WTC11 (cell line): ENCODE data around the gene CDH13. TPM values are rescaled to one million over a fixed set of nuclear protein-coding genes. Genes with fewer than 3 reads are reported as not detected.

Source experiments
- ATAC-seq: fragments of 200-7000 bp; cut with Tn5 transposase; 2 replicates; pipeline ENCODE4 v1.10.0; 2021; ENCODE audit warnings: mild to moderate bottlenecking, moderate library complexity
- CTCF ChIA-PET: fragments of 300-600 bp; sonication (Branson Sonifier 250); formaldehyde crosslinking; loops from one replicate; lab custom pipeline; 2021; ENCODE audit warnings: antibody characterized with exemption; lab: Charles Lee
- POLR2A ChIA-PET: fragments of 350-600 bp; sonication (Branson Sonifier 250); formaldehyde crosslinking; loops from one replicate; lab custom pipeline; 2021; ENCODE audit warnings: antibody characterized with exemption; lab: Charles Lee
- DNase-seq: peaks from one replicate; pipeline ENCODE4 v3.0.0; 2021; ENCODE audit warnings: low spot score
- H3K27ac Mint-ChIP-seq: 2 replicates; pipeline ENCODE4 v1.8.0; 2021; ENCODE audit warnings: mixed read lengths
- H3K27me3 Mint-ChIP-seq: 2 replicates; pipeline ENCODE4 v1.8.0; 2021; ENCODE audit warnings: low read depth, mild to moderate bottlenecking, moderate library complexity, mixed read lengths
- H3K36me3 Mint-ChIP-seq: 2 replicates; pipeline ENCODE4 v1.8.0; 2021; ENCODE audit warnings: mixed read lengths
- H3K4me1 Mint-ChIP-seq: 2 replicates; pipeline ENCODE4 v1.8.0; 2022; ENCODE audit warnings: mixed read lengths
- H3K4me3 Mint-ChIP-seq: 2 replicates; pipeline ENCODE4 v1.8.0; 2021; ENCODE audit warnings: mild to moderate bottlenecking, moderate library complexity, mixed read lengths
- H3K9me3 Mint-ChIP-seq: 2 replicates; pipeline ENCODE4 v1.8.0; 2021; ENCODE audit warnings: mixed read lengths
- ATF1 ChIP-seq: sonication (generic); formaldehyde crosslinking; IDR thresholded peaks from 2 replicates; pipeline ENCODE4 v1.8.1; 2023; ENCODE audit warnings: mild to moderate bottlenecking, moderate library complexity, missing genetic modification reagents
- CREB1 ChIP-seq: sonication (generic); formaldehyde crosslinking; IDR thresholded peaks from 2 replicates; pipeline ENCODE4 v1.8.0; 2023; ENCODE audit warnings: mild to moderate bottlenecking, missing genetic modification reagents
- CREM ChIP-seq: sonication (generic); formaldehyde crosslinking; IDR thresholded peaks from 2 replicates; pipeline ENCODE4 v1.8.1; 2022; ENCODE audit warnings: mild to moderate bottlenecking, missing genetic modification reagents, moderate library complexity
- ELF4 ChIP-seq: sonication (generic); formaldehyde crosslinking; IDR thresholded peaks from 2 replicates; pipeline ENCODE4 v1.8.1; 2022; ENCODE audit warnings: low read depth, mild to moderate bottlenecking, moderate library complexity, missing genetic modification reagents
- GABPB1 ChIP-seq: sonication (generic); formaldehyde crosslinking; IDR thresholded peaks from 2 replicates; pipeline ENCODE4 v1.8.1; 2023; ENCODE audit warnings: mild to moderate bottlenecking, missing genetic modification reagents
- JUN ChIP-seq: sonication (generic); formaldehyde crosslinking; IDR thresholded peaks from 2 replicates; pipeline ENCODE4 v1.8.0; 2023; ENCODE audit warnings: mild to moderate bottlenecking, missing genetic modification reagents
- NFATC4 ChIP-seq: fragments of 250-450 bp; sonication (Bioruptor Pico); IDR thresholded peaks from 2 replicates; pipeline ENCODE4 v1.9.0; 2021; ENCODE audit warnings: mild to moderate bottlenecking
- NR3C1 ChIP-seq: sonication (generic); formaldehyde crosslinking; conservative IDR thresholded peaks from 2 replicates; pipeline ENCODE4 v1.8.1; 2023; ENCODE audit warnings: low read depth, mild to moderate bottlenecking, missing genetic modification reagents
- OVOL2 ChIP-seq: fragments of 250-450 bp; sonication (Bioruptor Pico); IDR thresholded peaks from 2 replicates; pipeline ENCODE4 v1.9.0; 2021; ENCODE audit warnings: mild to moderate bottlenecking, borderline replicate concordance
- ZBTB21 ChIP-seq: sonication (generic); formaldehyde crosslinking; IDR thresholded peaks from 2 replicates; pipeline ENCODE4 v1.8.1; 2023; ENCODE audit warnings: mild to moderate bottlenecking, missing genetic modification reagents, borderline replicate concordance
- ZNF121 ChIP-seq: sonication (generic); formaldehyde crosslinking; IDR thresholded peaks from 2 replicates; pipeline ENCODE4 v1.8.0; 2023; ENCODE audit warnings: missing genetic modification reagents
- ZNF138 ChIP-seq: sonication (generic); formaldehyde crosslinking; conservative IDR thresholded peaks from 2 replicates; pipeline ENCODE4 v1.8.1; 2022; ENCODE audit warnings: mild to moderate bottlenecking, moderate library complexity, missing genetic modification reagents
- ZNF232 ChIP-seq: sonication (generic); formaldehyde crosslinking; IDR thresholded peaks from 2 replicates; pipeline ENCODE4 v1.8.0; 2022; ENCODE audit warnings: mild to moderate bottlenecking, missing genetic modification reagents
- ZNF263 ChIP-seq: sonication (generic); formaldehyde crosslinking; IDR thresholded peaks from 2 replicates; pipeline ENCODE4 v1.8.1; 2022; ENCODE audit warnings: low read depth, mild to moderate bottlenecking, moderate library complexity, missing genetic modification reagents
- ZNF416 ChIP-seq: fragments of 250-450 bp; sonication (Bioruptor Pico); IDR thresholded peaks from 2 replicates; pipeline ENCODE4 v1.9.0; 2021; ENCODE audit warnings: mild to moderate bottlenecking, inconsistent platforms
- total RNA-seq: library from RNA; stranded (reverse); gene quantifications from 3 replicates; pipeline ENCODE4 v1.2.3, GENCODE V29; 2021
- TF ChIP-seq, protein P1 (sequence below): sonication (generic); formaldehyde crosslinking; IDR thresholded peaks from 2 replicates; pipeline ENCODE4 v1.8.1; 2022; ENCODE audit warnings: mild to moderate bottlenecking, missing genetic modification reagents, moderate library complexity, borderline replicate concordance
- TF ChIP-seq, protein P2 (sequence below): sonication (generic); formaldehyde crosslinking; IDR thresholded peaks from 2 replicates; pipeline ENCODE4 v1.8.0; 2022; ENCODE audit warnings: mild to moderate bottlenecking, missing genetic modification reagents
- TF ChIP-seq, protein P3 (sequence below): sonication (generic); formaldehyde crosslinking; IDR thresholded peaks from 2 replicates; pipeline ENCODE4 v1.8.0; 2022; ENCODE audit warnings: missing genetic modification reagents
- TF ChIP-seq, protein P4 (sequence below): sonication (generic); formaldehyde crosslinking; conservative IDR thresholded peaks from 2 replicates; pipeline ENCODE4 v1.8.1; 2022; ENCODE audit warnings: mild to moderate bottlenecking, missing genetic modification reagents
- TF ChIP-seq, protein P5 (sequence below): sonication (generic); formaldehyde crosslinking; conservative IDR thresholded peaks from 2 replicates; pipeline ENCODE4 v1.8.1; 2023; ENCODE audit warnings: mild to moderate bottlenecking, low read depth, missing genetic modification reagents, moderate library complexity
- TF ChIP-seq, protein P6 (sequence below): fragments of 250-450 bp; sonication (Bioruptor Pico); conservative IDR thresholded peaks from 2 replicates; pipeline ENCODE4 v1.9.0; 2021; ENCODE audit warnings: mild to moderate bottlenecking
- TF ChIP-seq, protein P7 (sequence below): fragments of 250-450 bp; sonication (Bioruptor Pico); IDR thresholded peaks from 2 replicates; pipeline ENCODE4 v1.8.0; 2021; ENCODE audit warnings: mild to moderate bottlenecking
- TF ChIP-seq, protein P8 (sequence below): sonication (generic); formaldehyde crosslinking; IDR thresholded peaks from 2 replicates; pipeline ENCODE4 v1.8.1; 2022; ENCODE audit warnings: mild to moderate bottlenecking, moderate library complexity, missing genetic modification reagents

CDH13 gene
- total RNA-seq, 1 experiment from 2014 or later: 0.81 TPM

DNA sequence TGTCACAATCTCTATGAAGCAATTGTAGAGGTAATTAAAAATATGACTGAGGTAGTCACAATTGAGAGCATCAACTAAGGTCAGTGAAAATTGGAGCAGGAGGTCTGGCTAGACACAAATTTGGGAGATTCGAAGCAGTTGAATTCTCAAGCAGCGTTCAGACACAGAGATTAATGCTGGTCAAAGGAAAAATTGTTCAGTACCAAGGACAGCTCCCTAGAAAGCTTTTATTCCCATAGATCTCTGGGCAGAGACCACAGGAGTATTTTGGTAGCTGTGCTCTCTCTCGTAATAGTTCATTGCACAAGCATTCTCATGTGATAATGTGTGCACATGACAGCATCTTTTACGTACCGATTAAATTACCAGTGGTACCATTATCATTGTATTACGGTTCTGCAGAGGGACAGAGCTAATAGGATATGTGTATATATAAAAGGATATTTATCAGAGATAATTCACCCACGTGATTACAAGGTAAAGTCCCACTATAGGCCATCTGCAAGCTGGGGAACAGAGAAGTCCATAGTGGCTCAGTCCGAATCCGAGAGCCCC, 793.5 kb downstream of the CDH13 start (continued):
- TF ChIP-seq, protein P1, sequence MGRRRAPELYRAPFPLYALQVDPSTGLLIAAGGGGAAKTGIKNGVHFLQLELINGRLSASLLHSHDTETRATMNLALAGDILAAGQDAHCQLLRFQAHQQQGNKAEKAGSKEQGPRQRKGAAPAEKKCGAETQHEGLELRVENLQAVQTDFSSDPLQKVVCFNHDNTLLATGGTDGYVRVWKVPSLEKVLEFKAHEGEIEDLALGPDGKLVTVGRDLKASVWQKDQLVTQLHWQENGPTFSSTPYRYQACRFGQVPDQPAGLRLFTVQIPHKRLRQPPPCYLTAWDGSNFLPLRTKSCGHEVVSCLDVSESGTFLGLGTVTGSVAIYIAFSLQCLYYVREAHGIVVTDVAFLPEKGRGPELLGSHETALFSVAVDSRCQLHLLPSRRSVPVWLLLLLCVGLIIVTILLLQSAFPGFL (CRISPR knock-in tag): no peak
- no peak for TF ChIP-seq ZNF121
- no peak for TF ChIP-seq ZNF232 (CRISPR knock-in tag)
- TF ChIP-seq, protein P2, sequence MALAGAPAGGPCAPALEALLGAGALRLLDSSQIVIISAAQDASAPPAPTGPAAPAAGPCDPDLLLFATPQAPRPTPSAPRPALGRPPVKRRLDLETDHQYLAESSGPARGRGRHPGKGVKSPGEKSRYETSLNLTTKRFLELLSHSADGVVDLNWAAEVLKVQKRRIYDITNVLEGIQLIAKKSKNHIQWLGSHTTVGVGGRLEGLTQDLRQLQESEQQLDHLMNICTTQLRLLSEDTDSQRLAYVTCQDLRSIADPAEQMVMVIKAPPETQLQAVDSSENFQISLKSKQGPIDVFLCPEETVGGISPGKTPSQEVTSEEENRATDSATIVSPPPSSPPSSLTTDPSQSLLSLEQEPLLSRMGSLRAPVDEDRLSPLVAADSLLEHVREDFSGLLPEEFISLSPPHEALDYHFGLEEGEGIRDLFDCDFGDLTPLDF (CRISPR knock-in tag): no peak
- TF ChIP-seq, protein P3, sequence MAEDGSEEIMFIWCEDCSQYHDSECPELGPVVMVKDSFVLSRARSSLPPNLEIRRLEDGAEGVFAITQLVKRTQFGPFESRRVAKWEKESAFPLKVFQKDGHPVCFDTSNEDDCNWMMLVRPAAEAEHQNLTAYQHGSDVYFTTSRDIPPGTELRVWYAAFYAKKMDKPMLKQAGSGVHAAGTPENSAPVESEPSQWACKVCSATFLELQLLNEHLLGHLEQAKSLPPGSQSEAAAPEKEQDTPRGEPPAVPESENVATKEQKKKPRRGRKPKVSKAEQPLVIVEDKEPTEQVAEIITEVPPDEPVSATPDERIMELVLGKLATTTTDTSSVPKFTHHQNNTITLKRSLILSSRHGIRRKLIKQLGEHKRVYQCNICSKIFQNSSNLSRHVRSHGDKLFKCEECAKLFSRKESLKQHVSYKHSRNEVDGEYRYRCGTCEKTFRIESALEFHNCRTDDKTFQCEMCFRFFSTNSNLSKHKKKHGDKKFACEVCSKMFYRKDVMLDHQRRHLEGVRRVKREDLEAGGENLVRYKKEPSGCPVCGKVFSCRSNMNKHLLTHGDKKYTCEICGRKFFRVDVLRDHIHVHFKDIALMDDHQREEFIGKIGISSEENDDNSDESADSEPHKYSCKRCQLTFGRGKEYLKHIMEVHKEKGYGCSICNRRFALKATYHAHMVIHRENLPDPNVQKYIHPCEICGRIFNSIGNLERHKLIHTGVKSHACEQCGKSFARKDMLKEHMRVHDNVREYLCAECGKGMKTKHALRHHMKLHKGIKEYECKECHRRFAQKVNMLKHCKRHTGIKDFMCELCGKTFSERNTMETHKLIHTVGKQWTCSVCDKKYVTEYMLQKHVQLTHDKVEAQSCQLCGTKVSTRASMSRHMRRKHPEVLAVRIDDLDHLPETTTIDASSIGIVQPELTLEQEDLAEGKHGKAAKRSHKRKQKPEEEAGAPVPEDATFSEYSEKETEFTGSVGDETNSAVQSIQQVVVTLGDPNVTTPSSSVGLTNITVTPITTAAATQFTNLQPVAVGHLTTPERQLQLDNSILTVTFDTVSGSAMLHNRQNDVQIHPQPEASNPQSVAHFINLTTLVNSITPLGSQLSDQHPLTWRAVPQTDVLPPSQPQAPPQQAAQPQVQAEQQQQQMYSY (CRISPR knock-in tag): no peak
- TF ChIP-seq, all 79 proteins: peak for 0

DNA sequence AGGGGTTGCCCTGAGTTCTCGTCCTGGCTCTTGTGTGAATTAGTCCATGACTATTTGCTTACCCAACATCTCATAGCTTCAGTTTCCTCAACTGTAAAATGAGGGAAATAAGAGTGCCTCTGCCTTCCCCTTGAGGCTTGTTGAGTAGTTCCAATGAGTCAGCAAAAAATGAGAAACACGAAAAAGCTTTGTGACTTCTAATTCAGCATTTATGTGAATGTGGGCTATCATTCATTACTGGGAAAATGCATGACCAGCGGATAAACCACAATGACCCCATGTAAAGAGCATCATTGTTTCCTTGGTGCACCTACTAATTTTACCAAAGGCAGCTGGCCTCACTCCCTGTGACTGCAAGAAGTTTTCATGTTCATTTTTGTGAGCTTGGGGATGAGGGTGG, 806.4 kb downstream of the CDH13 start:
- H3K27me3 Mint-ChIP-seq: no peaks in the 10 kb centered on the region; the same call in 1 of the 2 replicates

More for the DNA sequence above, 806.4 kb downstream of the CDH13 start:
- TF ChIP-seq ZNF138 (CRISPR knock-in tag): no peak
- no peak for TF ChIP-seq ELF4 (CRISPR knock-in tag)
- TF ChIP-seq CREM (CRISPR knock-in tag): no peak
- no peak for TF ChIP-seq ZNF263 (CRISPR knock-in tag)
- no peak for TF ChIP-seq GABPB1 (CRISPR knock-in tag)
- no peak for TF ChIP-seq OVOL2 (CRISPR knock-in tag)
- TF ChIP-seq ZNF121: no peak
- TF ChIP-seq JUN (CRISPR knock-in tag): no peak
- TF ChIP-seq, protein P4, sequence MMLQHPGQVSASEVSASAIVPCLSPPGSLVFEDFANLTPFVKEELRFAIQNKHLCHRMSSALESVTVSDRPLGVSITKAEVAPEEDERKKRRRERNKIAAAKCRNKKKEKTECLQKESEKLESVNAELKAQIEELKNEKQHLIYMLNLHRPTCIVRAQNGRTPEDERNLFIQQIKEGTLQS (CRISPR knock-in tag): no peak
- no peak for TF ChIP-seq NR3C1 (CRISPR knock-in tag)
- no peak for TF ChIP-seq CREB1 (CRISPR knock-in tag)
- no peak for TF ChIP-seq ATF1
- TF ChIP-seq, protein P5, sequence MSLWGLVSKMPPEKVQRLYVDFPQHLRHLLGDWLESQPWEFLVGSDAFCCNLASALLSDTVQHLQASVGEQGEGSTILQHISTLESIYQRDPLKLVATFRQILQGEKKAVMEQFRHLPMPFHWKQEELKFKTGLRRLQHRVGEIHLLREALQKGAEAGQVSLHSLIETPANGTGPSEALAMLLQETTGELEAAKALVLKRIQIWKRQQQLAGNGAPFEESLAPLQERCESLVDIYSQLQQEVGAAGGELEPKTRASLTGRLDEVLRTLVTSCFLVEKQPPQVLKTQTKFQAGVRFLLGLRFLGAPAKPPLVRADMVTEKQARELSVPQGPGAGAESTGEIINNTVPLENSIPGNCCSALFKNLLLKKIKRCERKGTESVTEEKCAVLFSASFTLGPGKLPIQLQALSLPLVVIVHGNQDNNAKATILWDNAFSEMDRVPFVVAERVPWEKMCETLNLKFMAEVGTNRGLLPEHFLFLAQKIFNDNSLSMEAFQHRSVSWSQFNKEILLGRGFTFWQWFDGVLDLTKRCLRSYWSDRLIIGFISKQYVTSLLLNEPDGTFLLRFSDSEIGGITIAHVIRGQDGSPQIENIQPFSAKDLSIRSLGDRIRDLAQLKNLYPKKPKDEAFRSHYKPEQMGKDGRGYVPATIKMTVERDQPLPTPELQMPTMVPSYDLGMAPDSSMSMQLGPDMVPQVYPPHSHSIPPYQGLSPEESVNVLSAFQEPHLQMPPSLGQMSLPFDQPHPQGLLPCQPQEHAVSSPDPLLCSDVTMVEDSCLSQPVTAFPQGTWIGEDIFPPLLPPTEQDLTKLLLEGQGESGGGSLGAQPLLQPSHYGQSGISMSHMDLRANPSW (CRISPR knock-in tag): no peak
- TF ChIP-seq, protein P6, sequence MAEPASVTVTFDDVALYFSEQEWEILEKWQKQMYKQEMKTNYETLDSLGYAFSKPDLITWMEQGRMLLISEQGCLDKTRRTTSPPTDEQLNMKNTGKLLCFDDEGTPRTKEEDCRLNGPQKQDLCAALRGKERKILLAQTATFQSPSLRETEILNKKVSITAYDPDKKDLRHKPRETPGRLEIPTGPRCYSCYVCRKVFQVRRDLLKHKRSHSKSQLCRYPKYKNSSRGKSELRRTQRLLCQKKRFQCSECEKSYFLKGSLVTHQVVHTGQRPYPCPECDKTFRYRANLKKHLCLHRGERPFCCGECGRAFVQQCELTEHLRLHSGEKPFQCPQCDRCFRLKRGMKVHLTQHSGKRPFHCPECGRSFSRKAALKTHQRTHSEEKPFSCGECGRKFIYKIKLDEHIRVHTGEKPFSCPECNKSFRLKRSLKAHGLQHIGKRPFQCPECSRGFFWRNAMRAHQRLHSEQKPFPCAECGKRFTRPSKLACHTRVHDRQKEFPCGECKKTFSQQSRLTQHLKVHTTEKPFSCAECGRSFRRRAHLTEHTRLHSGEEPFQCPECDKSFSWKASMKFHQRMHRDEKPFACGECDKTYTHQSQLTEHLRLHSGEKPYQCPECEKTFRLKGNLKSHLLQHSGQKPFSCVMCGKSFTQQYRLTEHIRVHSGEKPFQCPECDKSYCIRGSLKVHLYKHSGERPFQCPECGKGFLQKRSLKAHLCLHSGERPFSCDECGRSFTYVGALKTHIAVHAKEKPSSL (CRISPR knock-in tag): no peak
- TF ChIP-seq ZBTB21 (CRISPR knock-in tag): no peak
- TF ChIP-seq, protein P7, sequence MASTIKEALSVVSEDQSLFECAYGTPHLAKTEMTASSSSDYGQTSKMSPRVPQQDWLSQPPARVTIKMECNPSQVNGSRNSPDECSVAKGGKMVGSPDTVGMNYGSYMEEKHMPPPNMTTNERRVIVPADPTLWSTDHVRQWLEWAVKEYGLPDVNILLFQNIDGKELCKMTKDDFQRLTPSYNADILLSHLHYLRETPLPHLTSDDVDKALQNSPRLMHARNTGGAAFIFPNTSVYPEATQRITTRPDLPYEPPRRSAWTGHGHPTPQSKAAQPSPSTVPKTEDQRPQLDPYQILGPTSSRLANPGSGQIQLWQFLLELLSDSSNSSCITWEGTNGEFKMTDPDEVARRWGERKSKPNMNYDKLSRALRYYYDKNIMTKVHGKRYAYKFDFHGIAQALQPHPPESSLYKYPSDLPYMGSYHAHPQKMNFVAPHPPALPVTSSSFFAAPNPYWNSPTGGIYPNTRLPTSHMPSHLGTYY (CRISPR knock-in tag): no peak
- TF ChIP-seq, protein P8, sequence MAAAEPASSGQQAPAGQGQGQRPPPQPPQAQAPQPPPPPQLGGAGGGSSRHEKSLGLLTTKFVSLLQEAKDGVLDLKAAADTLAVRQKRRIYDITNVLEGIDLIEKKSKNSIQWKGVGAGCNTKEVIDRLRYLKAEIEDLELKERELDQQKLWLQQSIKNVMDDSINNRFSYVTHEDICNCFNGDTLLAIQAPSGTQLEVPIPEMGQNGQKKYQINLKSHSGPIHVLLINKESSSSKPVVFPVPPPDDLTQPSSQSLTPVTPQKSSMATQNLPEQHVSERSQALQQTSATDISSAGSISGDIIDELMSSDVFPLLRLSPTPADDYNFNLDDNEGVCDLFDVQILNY (CRISPR knock-in tag): no peak
- TF ChIP-seq ZNF416 (CRISPR knock-in tag): no peak
- no peak for TF ChIP-seq NFATC4 (CRISPR knock-in tag)
- no peaks in the 10 kb centered on the region for H3K36me3 Mint-ChIP-seq
- DNase-seq (no peak), ATAC-seq (no peak)
- no peak overlapping the region for H3K4me3 Mint-ChIP-seq
- H3K4me1 Mint-ChIP-seq: no peaks in the 10 kb centered on the region
- ChIA-PET CTCF (interaction anchor here (0.8 to 1.0 kb wide), 2 partner anchors 14 to 33 kb away, joined by 3 read pairs; no protein-coding TSS in a partner anchor), POLR2A (no interaction called here)
- H3K9me3 Mint-ChIP-seq: peaks cover 18% of the 10 kb centered on the region
- no peak overlapping the region for H3K27ac Mint-ChIP-seq
